HepG2 (cell line): ENCODE results near the gene CYYR1.

ENCODE experiments used
- CTCF ChIP-seq: sonication (generic); formaldehyde crosslinking; IDR thresholded peaks from 2 replicates; pipeline ENCODE4 v1.5.0; 2020; ENCODE audit warnings: mild to moderate bottlenecking, missing genetic modification reagents, moderate library complexity
- JUND ChIP-seq: sonication (generic); formaldehyde crosslinking; IDR thresholded peaks from 2 replicates; pipeline ENCODE4 v1.8.0; 2022; ENCODE audit warnings: mild to moderate bottlenecking, missing genetic modification reagents
- SKIL ChIP-seq: sonication (generic); formaldehyde crosslinking; IDR thresholded peaks from 2 replicates; pipeline ENCODE4 v1.8.0; 2022; ENCODE audit warnings: missing genetic modification reagents, mild to moderate bottlenecking, moderate library complexity, borderline replicate concordance

GRCh38 chr21:26491663-26492062 lies 81.4 kb downstream of the CYYR1 start:
- TF ChIP-seq CTCF (CRISPR knock-in tag) (no peak), JUND (CRISPR knock-in tag) (no peak), SKIL (CRISPR knock-in tag) (no peak)
